Stomach (tissue), 4 donors: ENCODE results near the gene SGMS1.

Experiments
- CTCF ChIP-seq, 7 experiments: fragments of 450-650 bp in 4 of 7; fragments of 200-600 bp in 3 of 7; sonication (generic) in 3 of 7; IDR thresholded peaks; one replicate each; pipeline ENCODE4 v1.5.1; 2016 to 2019; ENCODE audit warnings: antibody characterized with exemption in 7 of 7, control low read depth in 2 of 7, mild to moderate bottlenecking in 1 of 7
- POLR2AphosphoS5 ChIP-seq, 3 donors: sonication (generic); formaldehyde crosslinking; IDR thresholded peaks; one replicate each; pipeline ENCODE4 v1.6.1; 2016; ENCODE audit warnings: antibody characterized with exemption in 3 of 3

DNA sequence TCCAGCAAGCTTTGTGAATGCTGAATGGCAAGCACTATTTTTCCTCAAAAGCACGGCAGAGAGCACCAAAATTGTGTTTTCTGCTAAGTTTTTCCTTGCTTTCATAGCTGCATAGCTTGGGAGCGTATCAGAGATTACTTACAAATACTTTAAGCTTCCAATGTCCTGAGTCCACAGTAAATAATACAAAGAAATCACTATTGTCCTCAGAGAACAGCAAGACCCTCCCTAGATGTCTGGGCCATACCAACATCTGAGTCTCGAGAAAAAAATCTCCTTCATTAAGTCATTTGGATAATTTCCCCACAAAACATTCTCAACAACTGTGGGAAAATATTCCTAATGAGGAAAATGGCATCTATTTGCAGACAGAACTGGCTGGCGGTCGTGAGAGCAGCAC is 41.7 kb downstream of the SGMS1 start:
- no peak for TF ChIP-seq CTCF (IDR thresholded peaks at IDR 0.05)
- TF ChIP-seq POLR2AphosphoS5 (IDR thresholded peaks at IDR 0.05): no peak
